DND-41 (cell line): ENCODE data around the gene TRIM10.

Experiments used
- EZH2 ChIP-seq: IDR thresholded peaks from 3 replicates; pipeline ENCODE4 v1.6.1; 2012; ENCODE audit warnings: borderline replicate concordance, low read depth, mild to moderate bottlenecking, moderate library complexity, low read length, inconsistent platforms; ENCODE audit not compliant: severe bottlenecking
- TF ChIP-seq, protein P1 (sequence below): IDR thresholded peaks from 2 replicates; pipeline ENCODE4 v1.5.1; 2012; ENCODE audit warnings: borderline replicate concordance, low read length, moderate library complexity, mild to moderate bottlenecking; ENCODE audit not compliant: poor library complexity, severe bottlenecking; ENCODE audit errors: extremely low read depth

DNA sequence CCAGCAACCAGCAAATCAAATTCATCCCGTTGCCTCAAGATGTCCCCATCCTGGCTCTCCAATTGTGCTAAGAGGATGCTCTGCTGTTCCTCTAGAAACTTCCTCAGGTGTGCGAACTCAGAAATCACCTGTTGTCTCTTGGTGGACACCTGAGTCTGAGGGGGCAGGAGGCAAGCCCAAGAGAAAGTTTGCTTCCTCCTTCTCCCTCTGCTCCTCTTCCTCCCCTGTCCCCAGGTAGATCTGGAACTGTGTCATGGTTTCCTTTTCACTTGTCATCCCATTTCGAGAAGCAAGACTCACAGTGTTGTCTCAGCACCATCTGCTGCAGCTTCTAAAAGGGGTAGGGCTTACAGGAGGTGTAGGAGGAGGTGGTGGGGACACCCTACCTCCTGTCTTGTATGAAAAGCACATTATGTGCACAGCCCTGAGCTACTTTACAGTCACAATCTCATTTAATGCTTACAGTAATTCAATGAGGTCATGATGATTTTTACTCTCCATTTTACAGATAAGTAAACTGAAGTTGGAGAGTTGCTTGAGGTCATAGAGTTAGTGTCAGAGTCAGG is 2.5 kb downstream of the TRIM10 start:
- TF ChIP-seq EZH2, result no peak
- TF ChIP-seq, protein P1, sequence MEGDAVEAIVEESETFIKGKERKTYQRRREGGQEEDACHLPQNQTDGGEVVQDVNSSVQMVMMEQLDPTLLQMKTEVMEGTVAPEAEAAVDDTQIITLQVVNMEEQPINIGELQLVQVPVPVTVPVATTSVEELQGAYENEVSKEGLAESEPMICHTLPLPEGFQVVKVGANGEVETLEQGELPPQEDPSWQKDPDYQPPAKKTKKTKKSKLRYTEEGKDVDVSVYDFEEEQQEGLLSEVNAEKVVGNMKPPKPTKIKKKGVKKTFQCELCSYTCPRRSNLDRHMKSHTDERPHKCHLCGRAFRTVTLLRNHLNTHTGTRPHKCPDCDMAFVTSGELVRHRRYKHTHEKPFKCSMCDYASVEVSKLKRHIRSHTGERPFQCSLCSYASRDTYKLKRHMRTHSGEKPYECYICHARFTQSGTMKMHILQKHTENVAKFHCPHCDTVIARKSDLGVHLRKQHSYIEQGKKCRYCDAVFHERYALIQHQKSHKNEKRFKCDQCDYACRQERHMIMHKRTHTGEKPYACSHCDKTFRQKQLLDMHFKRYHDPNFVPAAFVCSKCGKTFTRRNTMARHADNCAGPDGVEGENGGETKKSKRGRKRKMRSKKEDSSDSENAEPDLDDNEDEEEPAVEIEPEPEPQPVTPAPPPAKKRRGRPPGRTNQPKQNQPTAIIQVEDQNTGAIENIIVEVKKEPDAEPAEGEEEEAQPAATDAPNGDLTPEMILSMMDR, result no peak
